Keratinocyte (primary cell): ENCODE results near the gene MBP. TPM values are rescaled to one million over a fixed set of nuclear protein-coding genes. Genes with fewer than 3 reads are reported as not detected.

Source experiments
- DNase-seq: peaks from one replicate; pipeline ENCODE4 v3.0.0-alpha.2; 2011; ENCODE audit warnings: low read depth, missing footprints, low spot score
- FAIRE-seq: peaks from 2 replicates; lab custom pipeline; 2011; peaks lifted over from hg19 to GRCh38; lab: Jason Lieb, UNC
- H2AFZ ChIP-seq: 2 replicates; pipeline ENCODE4 v1.6.0; 2012; ENCODE audit warnings: low read length, control low read depth, inconsistent platforms; ENCODE audit not compliant: control insufficient read depth
- H3K27ac ChIP-seq: 2 replicates; pipeline ENCODE4 v1.5.1; 2011; ENCODE audit warnings: low read length; ENCODE audit not compliant: control insufficient read depth, insufficient read depth
- H3K27me3 ChIP-seq: 3 replicates; pipeline ENCODE4 v1.6.0; 2011; ENCODE audit warnings: low read length; ENCODE audit not compliant: control insufficient read depth, insufficient read depth; ENCODE audit errors: extremely low read depth
- H3K36me3 ChIP-seq, 2 experiments: 2 replicates in 1 of 2; 3 replicates in 1 of 2; pipeline ENCODE4 v1.5.1; 2011; ENCODE audit warnings: low read length in 2 of 2, mild to moderate bottlenecking in 1 of 2; ENCODE audit not compliant: control insufficient read depth in 2 of 2, insufficient read depth in 2 of 2; ENCODE audit errors: extremely low read depth in 1 of 2
- H3K4me1 ChIP-seq: 3 replicates; pipeline ENCODE4 v1.5.1; 2011; ENCODE audit warnings: low read length; ENCODE audit not compliant: control insufficient read depth, insufficient read depth; ENCODE audit errors: extremely low read depth
- H3K4me2 ChIP-seq: 3 replicates; pipeline ENCODE4 v1.6.0; 2011; ENCODE audit warnings: low read depth, low read length; ENCODE audit not compliant: control insufficient read depth, insufficient read depth; ENCODE audit errors: extremely low read depth
- H3K4me3 ChIP-seq, 3 experiments: fragments of 200-600 bp in 1 of 3; sonication (generic) in 1 of 3; 2 replicates in 2 of 3; 3 replicates in 1 of 3; pipeline ENCODE4 v1.5.1; 2011 to 2016; ENCODE audit warnings: low read length in 3 of 3, mild to moderate bottlenecking in 3 of 3, control low read depth in 2 of 3, inconsistent platforms in 1 of 3, low read depth in 1 of 3, mixed read lengths in 1 of 3, mixed run types in 1 of 3, moderate library complexity in 1 of 3; ENCODE audit not compliant: control insufficient read depth in 2 of 3, insufficient read depth in 2 of 3; ENCODE audit errors: extremely low read depth in 1 of 3
- H3K79me2 ChIP-seq: 2 replicates; pipeline ENCODE4 v1.6.0; 2012; ENCODE audit warnings: low read length; ENCODE audit not compliant: control insufficient read depth, insufficient read depth
- H3K9ac ChIP-seq: 3 replicates; pipeline ENCODE4 v1.6.0; 2011; ENCODE audit warnings: low read length; ENCODE audit not compliant: control insufficient read depth, insufficient read depth; ENCODE audit errors: extremely low read depth
- H3K9me1 ChIP-seq: 3 replicates; pipeline ENCODE4 v1.6.0; 2011; ENCODE audit warnings: low read length; ENCODE audit not compliant: control insufficient read depth, insufficient read depth; ENCODE audit errors: extremely low read depth
- H3K9me3 ChIP-seq: 2 replicates; pipeline ENCODE4 v1.5.1; 2012; ENCODE audit warnings: low read depth, low read length; ENCODE audit not compliant: control insufficient read depth
- H4K20me1 ChIP-seq: 3 replicates; pipeline ENCODE4 v1.6.0; 2011; ENCODE audit warnings: low read length; ENCODE audit not compliant: control insufficient read depth, insufficient read depth; ENCODE audit errors: extremely low read depth
- CTCF ChIP-seq, 3 experiments: IDR thresholded peaks in 1 of 3; conservative IDR thresholded peaks in 1 of 3; optimal IDR thresholded peaks in 1 of 3; 2 replicates in 2 of 3; 3 replicates in 1 of 3; pipeline versions ENCODE3 to v1.5.1; 2011; ENCODE audit warnings: low read length in 3 of 3, mild to moderate bottlenecking in 3 of 3, moderate library complexity in 2 of 3, control low read depth in 1 of 3, inconsistent platforms in 1 of 3; ENCODE audit not compliant: insufficient read depth in 2 of 3; ENCODE audit errors: extremely low read depth in 1 of 3
- EZH2 ChIP-seq: IDR thresholded peaks from one replicate; pipeline ENCODE4 v1.6.1; 2012; ENCODE audit warnings: inconsistent platforms, mild to moderate bottlenecking, low read length, moderate library complexity
- dilution Hi-C: fragments of 300-500 bp; cut with MboI; formaldehyde crosslinking; loops from one replicate; pipeline ENCODE4 v1.7.0; 2020; ENCODE audit warnings: low sequenced_read_pairs; ENCODE audit not compliant: extremely low pct_ligation_motif_present
- polyA plus RNA-seq, 5 experiments: library from polyadenylated mRNA; depleted of rRNA in 3 of 5; stranded (reverse) in 3 of 5; stranded (forward) in 1 of 5; unstranded in 1 of 5; fragments of >200 nt; gene quantifications; 1 replicate in 1 of 5; 2 replicates in 3 of 5; 3 replicates in 1 of 5; pipeline versions ENCODE4 v1.2.1 to v1.2.3, GENCODE V29; 2011 to 2012; ENCODE audit warnings: missing spikeins in 2 of 5, low read depth in 1 of 5, low replicate concordance in 1 of 5

MBP gene
- polyA plus RNA-seq, 1 donor (not counting 4 experiments of a cell fraction or from before 2014, with no cell fraction given), result 38.7 TPM

- TF ChIP-seq CTCF (optimal IDR thresholded peaks at IDR 0.05 in 1 of 3, IDR thresholded peaks at IDR 0.05 in 1 of 3, conservative IDR thresholded peaks at IDR 0.05 in 1 of 3; ENCODE audit: extremely low read depth in 1 of 3, insufficient read depth in 2 of 3, low read length in 3 of 3), result peak; percentile 47 to 51 (median 48)
- TF ChIP-seq EZH2, result no peak
- dilution Hi-C loops, result no loop called here
- Histone ChIP-seq H3K9me1 (no peaks in the 10 kb centered on the region), H3K9ac (no peak overlapping the region), H3K27ac (no peak overlapping the region), H3K4me2 (no peak overlapping the region), H3K4me3 (no peak overlapping the region), H3K4me1 (peaks cover 35% of the 10 kb centered on the region), H3K27me3 (no peaks in the 10 kb centered on the region), H4K20me1 (peaks cover under 1% of the 10 kb centered on the region), H3K36me3 (peaks cover 20 to 25% of the 10 kb centered on the region in 2 experiments), H3K79me2 (peaks cover 46% of the 10 kb centered on the region), H2AFZ (no peak overlapping the region), H3K9me3 (peaks cover 3% of the 10 kb centered on the region)
- FAIRE-seq (peak; percentile 66), DNase-seq (no peak)
Measured at GRCh38 chr18:77059294-77059916, 73.2 kb downstream of the MBP start.

- Histone ChIP-seq H3K4me2 (no peak overlapping the region), H3K9me1 (no peaks in the 10 kb centered on the region), H4K20me1 (peaks cover 2% of the 10 kb centered on the region), H2AFZ (no peak overlapping the region), H3K4me1 (peaks cover 25% of the 10 kb centered on the region), H3K9me3 (peaks cover 3% of the 10 kb centered on the region), H3K9ac (no peak overlapping the region), H3K27ac (no peak overlapping the region), H3K27me3 (no peaks in the 10 kb centered on the region), H3K36me3 (peaks cover 22 to 27% of the 10 kb centered on the region in 2 experiments), H3K4me3 (no peak overlapping the region), H3K79me2 (peaks cover 55% of the 10 kb centered on the region)
- TF ChIP-seq EZH2 (no peak), CTCF (optimal IDR thresholded peaks at IDR 0.05 in 1 of 3, IDR thresholded peaks at IDR 0.05 in 1 of 3, conservative IDR thresholded peaks at IDR 0.05 in 1 of 3; ENCODE audit: extremely low read depth in 1 of 3, insufficient read depth in 2 of 3, low read length in 3 of 3) (no peak)
- DNase-seq (no peak), FAIRE-seq (no peak)
- dilution Hi-C loops, result no loop called here
Measured at GRCh38 chr18:77058290-77058835, 74.2 kb downstream of the MBP start.
